Femur (tissue), 1 donor: ENCODE measurements around the gene CD81.
"Not testable (repeated sequence)": the region's sequence is repeated elsewhere in the genome, so short reads cannot be mapped to it uniquely, and the experiment has no call there.

ENCODE experiments used
- DNase-seq: peaks from one replicate; pipeline ENCODE4 v3.0.0-alpha.2; 2017

The CD81 gene, protein sequence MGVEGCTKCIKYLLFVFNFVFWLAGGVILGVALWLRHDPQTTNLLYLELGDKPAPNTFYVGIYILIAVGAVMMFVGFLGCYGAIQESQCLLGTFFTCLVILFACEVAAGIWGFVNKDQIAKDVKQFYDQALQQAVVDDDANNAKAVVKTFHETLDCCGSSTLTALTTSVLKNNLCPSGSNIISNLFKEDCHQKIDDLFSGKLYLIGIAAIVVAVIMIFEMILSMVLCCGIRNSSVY

DNA sequence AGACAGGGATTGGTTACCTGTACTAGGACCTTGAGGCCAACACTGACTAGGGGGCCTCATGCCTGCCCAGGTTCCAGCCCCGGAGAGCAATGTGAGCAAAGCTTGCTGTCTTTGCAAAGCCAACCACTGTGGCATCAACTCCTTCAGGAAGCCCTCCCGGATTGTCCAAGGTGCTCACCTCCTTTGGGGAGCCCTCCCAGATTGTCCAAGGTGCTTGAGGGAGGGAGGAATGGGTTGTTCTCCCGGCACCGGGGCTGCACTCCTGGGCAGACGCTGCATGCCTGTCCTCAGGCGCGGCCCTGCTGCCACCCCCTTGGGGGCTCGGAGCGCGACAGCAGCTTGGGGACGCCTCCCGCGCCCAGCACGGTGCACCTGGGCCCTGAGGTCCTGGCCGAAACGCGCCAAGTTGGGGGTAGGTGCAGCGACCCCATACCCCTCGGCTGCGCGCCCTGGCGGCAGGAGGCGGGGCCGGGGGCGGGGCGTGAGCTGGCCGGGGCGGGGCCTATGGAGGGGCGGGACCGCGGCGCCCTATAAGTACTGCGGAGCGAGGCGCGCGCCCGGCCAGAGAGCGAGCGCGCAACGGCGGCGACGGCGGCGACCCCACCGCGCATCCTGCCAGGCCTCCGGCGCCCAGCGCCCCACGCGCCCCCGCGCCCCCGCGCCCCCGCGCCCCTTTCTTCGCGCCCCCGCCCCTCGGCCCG is at the start of gene CD81:
Gene CD81 (plus strand): TSS at position 560 of the 701 bp plus-strand sequence. CDS start 240 bp downstream, outside the sequence.
- peak; percentile 74 for DNase-seq

DNA sequence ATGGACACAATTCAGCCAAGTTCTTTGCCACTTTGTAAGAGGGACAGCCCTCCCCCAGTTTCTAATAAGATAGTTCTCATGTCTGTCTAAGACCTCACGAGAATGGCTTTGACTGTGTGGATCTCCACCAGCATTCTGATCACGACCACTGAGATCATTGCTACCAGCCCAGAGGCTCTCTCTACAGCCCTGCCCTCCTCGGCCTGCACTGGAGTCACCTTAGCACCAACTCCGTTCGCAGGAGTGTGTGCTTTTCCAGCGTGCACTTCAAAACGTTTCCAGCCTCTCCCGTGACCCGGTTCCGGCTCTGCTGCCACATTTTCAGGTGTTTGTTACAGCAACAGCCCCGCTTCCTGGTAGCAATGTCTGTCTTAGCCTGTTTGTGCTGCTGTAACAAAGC is 49.1 kb upstream of the CD81 start:
- DNase-seq = no peak

DNA sequence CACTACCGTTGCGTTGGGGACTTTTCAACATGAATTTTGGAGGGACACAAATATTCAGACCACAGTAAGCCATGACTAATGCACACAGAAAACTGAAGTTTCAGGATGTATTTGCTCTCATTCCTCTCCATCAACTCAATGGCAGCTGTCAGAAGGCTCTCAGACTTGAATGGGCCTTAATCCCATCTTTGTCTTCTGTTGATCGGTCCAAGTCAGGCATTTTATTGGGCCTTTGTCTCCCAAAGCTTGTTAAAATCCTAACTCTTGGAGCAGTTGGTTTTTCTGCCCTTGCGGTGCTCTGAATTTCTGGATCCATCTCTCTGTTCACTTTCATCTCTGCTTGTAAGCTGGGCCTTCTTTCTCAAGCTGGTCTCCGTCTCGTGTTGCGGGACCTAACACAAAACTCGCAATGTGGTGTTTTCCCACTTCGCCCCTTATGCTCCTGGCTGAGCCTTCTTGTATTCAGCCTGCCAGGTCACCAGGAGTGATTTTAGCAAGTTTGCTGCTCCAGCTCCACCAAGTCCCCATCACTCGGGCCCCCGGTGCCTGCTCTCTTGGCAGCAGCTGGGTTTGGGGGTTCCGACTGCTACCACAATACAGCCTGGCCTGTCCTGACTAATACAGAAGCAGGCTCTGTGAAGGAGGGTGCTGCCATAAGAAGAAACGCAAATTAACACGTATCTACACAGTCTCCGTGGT is 48.3 kb upstream of the CD81 start:
- no peak for DNase-seq

DNA sequence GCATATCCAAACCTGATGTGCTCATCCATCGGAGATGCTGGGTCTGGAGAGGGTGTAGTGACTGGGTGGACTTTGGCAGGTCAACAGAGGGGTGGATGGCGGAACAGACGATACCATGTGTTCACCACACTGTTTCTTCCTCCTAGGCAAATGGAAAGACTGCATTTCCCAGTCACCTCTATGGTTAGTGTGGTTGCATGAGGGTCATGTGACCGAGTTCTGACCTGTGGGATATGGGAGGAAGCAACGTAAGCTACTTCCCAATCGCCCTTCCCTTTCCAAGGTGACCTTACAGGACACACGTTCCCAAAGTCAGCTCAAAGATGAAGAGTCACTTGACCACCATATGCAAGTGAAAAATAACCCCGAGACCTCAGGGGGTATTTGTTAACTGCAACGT is 47.6 kb upstream of the CD81 start:
- no peak for DNase-seq

DNA sequence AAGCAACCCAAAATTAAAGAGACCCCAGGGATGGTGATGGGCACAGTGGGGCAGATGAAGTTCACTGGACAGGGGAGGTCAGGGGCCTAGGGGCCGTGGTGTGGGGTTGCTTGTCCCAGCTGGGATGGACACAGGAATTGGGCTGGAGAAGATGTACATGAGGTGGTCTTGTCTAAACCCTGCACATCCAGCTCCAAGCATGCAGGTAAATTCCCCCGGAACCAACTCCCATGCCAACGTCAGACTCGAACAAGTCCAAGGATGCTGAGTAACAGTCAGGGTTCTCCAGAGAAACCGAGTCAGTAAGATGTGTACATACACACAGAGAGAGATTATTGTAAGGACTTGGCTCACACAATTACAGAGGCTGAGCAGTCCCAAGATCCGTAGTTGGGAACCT is 46.4 kb upstream of the CD81 start:
- no peak for DNase-seq

DNA sequence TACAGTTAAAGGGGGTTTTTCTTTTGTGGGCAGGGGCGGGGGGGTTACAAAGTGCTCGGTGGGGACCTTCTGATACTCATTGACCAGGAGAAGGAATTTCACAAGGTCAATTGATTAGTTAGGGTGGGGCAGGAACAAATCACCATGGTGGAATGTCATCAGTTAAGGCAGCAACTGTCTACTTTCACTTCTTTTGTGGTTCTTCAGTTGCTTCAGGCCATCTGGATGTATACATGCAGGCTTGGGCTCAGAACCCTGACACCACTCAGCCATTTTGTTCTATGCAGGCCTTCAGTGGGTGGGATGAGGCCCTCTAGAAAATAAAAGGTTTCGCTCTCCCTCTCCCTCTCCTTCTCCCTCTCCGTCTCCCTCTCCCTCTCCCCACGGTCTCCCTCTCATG is 45.7 kb upstream of the CD81 start:
- no peak for DNase-seq

DNA sequence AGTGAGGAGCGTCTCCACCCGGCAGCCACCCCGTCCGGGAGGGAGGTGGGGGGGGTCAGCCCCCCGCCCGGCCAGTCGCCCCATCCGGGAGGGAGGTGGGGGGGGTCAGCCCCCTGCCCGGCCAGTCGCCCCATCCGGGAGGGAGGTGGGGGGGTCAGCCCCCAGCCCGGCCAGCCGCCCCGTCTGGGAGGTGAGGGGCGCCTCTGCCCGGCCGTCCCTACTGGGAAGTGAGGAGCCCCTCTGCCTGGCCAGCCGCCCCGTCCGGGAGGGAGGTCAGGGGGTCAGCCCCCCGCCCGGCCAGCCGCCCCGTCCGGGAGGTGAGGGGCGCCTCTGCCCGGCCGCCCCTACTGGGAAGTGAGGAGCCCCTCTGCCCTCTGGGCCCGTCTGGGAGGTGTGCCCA is 44.5 kb upstream of the CD81 start:
- DNase-seq = not testable (repeated sequence)

DNA sequence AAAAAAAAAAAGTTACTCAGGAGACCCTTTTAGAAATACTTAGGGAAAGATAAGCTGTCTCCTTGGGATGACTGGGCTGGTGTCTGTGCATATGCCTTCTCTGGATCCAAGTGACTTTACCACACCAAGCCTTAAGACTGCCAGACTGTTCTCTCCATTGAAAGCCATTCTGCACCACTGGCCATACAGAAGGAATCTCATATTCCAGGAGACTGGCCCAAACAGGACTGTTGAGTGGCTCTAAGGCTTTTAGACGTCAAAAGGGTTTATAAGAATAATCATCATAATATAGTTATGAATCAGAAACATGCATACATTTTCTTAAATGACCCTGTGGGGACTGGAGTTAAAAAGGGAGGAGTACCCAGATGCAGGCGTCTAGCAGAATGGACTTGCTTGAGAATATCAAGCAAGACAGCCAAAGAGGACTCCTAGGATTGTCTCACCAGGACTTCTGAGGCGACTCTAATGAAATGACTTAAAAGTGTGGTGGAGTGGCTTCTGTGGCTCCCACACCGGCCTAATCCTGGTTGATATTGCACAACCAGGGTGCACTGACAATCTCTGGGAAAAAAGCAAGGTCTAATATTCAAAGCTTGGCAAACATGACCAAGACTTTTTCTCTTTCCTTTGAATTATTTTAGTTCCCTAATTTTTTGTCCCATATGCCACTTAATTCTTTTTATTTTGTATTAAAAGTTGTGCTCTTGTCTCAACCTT is 43.5 kb upstream of the CD81 start:
- not testable (repeated sequence) for DNase-seq

DNA sequence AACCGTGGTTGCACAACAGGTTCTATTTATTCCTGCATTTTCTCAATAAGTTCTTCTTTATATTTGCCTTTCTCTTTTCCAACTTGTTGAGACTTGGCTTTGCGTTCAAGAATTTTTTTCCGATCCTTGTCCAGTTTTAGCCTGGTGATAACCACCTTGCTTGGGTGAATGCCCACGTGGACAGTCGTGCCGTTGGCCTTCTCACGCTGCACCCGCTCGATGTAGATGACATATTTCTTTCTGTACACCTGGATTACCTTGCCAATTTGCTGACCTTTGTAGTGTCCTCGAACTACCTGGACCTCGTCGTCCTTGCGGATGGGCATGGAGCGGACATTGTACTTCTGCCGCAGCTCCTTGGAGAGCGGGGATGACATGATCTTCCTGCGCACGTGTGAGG is 41.8 kb upstream of the CD81 start:
- DNase-seq = not testable (repeated sequence)

DNA sequence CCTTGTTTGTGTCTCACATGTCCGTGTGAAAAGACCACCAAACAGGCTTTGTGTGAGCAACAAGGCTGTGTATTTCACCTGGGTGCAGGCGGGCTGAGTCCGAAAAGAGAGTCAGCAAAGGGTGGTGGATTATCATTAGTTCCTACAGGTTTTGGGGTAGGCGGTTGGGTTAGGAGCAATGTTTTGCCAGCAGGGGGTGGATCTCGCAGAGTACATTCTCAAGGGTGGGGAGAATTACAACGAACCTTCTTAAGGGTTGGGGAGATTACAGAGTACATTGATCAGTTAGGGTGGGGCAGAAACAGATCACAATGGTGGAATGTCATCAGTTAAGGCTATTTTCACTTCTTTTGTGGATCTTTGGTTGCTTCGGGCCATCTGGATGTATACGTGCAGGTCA is 38.4 kb upstream of the CD81 start:
- not testable (repeated sequence) for DNase-seq

DNA sequence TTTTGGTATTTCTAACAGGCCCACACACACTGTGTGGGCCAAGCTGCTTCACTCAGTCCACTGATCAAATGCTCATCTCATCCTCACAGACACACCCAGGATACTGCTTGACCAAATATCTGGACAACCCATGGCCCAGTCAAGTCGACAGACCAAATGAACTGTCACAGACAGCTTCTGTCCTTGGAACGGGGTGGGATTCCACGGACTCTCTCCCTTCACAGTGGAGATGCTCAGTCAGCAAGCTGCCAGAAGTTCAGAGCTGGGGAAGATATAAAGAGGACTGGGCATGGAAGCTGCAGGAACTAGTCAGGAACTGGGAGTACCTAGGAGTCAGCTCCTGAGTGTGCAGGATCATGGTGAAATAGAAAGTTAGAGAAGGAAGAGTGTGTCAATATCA is 34.6 kb upstream of the CD81 start:
- no peak for DNase-seq

DNA sequence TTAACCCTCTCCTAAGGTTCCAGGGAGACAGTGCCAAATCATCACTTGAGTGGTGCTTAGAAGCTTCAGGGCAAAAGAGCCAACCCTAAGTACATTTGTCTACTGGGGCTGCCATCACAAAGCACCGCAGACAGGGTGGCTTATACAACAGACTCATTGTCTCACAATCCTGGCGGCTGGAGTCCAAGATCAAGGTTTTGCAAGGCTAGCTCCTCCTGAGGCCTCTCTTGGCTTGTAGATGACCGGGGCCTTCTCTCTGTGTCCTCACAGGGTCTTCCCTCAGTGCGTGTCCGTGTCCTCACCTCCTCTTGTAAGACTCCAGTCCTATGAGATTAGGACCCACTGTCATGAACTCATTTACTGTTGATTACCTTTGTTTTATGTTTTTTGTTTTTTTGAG is 34.1 kb upstream of the CD81 start:
- DNase-seq = no peak

DNA sequence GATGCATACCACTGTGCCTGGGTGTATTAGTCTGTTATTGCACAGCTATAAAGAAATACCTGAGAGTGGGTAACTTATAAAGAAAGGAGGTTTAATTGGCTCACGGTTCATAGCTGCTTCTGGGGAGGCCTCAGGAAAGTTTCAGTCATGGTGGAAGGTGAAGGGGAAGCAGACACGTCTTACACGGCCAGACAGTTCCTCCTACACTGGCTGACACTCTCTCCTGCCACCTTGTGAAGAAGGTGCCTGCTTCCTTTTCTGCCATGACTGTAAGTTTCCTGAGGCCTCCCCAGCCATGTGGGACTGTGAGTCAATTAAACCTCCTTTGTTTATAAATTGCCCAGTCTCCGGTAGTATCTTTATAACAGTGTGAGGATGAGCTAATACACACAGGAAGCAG is 33.6 kb upstream of the CD81 start:
- no peak for DNase-seq

DNA sequence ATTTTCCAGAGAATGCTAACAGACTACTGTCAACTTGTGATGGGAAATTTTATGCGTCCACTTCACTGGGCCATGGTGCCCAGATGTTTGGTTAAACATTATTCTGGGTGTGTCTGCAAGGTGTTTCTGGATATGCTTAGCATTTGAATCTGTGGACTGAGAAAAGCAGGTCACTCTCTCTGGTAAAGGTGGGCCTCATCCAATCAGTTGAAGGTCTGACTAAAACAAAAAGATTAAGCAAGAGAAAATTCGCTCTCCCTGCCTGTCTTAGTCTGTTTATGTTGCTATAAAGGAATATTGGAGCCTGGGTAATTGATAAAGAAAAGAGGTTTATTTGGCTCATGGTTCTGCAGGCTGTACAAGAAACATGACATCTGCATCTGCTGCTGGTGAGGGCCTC is 32.1 kb upstream of the CD81 start:
- no peak for DNase-seq

DNA sequence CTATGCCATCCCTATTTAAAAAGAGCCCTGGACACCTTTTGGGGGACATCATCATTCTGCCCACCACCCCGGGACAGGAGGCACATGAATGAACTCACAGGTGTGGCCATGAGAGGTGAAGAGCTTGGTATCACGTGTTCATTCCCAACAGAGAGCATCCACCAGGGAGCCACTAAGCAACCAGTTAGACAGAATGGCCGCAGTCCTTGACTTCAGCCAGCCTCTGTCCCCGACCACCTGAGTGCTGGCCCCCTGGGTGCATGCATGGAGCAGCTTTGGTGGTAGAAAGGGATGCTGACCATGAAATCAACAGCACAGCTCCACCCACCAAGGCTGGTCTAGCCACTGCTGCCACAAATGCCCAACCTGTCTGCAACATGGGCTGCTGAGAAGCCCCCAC is 31.1 kb upstream of the CD81 start:
- DNase-seq = no peak

DNA sequence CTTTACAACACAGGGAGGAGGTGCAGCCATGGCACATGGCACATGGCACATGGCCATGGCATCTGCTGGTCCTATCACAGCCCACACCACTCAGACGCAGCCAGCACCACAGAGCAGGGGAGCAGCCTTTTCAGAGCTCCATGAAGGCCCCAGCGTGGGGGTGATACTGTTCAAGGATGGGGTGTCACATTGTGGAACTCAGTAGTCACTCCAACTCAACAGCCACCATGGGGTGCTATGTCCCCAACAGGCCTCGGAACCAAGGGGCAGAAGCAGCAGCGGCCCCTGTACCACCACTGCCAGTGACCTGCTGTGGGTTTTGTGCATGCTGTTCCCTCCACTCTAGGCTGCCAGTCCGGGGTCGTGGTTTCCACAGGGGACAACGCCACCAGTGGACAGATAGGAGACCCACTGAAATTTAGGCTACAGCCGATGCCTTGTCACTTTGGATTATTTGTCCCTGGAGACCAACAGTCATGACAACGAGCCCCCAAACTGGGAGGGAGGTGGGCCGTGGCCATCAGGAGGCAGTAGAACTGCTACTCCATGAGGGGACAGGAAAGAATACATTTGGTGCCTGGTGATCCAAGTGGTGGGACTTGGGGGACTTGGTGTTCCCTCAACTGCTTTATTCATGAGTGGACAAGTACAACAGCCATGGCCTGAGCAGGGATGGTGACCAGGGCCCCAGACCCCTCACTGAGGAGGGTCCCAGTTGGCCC is 30.4 kb upstream of the CD81 start:
- DNase-seq = no peak

DNA sequence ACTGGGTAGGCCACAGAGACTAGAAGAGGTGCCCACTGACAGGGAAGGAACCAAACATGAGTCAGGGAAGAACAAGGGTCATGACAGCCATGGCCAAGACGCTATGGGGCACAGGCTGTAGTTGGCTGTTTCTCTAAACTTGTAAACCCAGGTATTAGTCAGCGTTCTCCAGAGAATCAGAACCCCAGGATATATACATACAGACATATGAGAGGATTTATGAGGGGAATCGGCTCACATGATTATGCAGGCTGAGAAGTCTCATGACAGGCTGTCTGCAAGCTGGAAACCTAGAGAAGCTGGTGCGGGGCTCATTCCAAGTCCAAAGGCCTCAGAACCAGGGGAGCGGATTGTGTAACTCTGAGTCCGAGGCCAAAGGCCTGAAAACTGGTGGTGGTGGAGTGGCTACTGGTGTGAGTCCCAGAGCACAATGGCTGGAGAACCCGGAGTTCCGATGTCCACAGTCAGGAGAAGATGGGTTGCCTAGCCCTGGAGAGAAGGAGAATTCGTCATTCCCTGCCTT is 29.7 kb upstream of the CD81 start:
- DNase-seq = no peak

DNA sequence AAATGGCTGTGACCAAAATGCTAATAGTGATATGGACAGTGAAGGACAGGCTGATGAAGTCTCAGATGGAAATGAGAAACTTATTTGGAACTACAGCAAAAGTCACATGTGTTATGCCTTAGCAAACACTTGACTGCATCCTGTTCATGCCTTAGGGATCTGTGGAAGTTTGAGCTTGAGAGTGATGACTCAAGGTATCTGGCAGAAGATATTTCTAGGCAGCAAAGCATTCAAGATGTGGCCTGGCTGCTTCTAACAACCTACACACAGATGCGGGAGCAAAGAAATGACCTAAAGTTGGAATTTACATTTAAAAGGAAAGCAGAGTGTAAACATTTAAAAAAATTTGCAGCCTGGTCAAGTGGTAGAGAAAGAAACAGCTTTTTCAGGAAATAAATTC is 28.1 kb upstream of the CD81 start:
- no peak for DNase-seq

DNA sequence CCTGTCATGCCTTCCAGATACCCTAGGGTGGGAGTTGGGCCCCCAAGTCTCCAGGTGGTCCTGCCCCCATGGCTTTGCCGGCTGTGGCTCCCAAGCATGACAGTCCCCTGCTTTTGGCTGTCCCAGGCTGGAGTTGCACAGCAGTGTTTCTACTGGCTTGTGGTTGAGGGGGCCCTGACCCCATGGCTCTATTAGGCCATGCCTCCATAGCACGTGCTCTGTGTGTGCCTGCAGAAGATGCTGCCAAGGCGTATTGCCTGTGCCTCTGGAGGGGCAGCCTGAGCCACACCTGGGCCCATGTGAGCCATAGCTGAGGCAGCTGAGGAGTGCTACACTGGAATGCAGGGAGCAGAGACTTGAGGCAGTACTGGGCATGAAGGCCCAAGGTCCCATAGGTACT is 25.4 kb upstream of the CD81 start:
- no peak for DNase-seq

DNA sequence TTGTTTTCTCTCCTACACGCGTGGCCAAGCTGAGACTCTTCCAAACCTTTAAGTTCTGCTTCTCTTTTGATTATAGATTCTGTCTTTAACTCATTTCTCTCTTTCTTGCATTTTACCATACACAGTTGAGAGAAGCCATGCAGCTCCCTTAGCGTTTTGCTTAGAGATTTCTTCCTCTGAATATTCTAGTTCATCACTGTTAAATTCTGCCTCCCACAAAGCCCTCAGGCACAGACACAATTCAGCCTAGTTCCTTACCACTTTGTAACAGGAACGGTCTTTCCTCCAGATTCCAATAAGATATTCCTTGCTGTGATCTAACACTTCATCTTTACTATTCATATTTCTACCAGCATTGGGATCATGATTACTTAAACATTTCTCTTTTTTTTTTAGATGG is 24.7 kb upstream of the CD81 start:
- DNase-seq = no peak

DNA sequence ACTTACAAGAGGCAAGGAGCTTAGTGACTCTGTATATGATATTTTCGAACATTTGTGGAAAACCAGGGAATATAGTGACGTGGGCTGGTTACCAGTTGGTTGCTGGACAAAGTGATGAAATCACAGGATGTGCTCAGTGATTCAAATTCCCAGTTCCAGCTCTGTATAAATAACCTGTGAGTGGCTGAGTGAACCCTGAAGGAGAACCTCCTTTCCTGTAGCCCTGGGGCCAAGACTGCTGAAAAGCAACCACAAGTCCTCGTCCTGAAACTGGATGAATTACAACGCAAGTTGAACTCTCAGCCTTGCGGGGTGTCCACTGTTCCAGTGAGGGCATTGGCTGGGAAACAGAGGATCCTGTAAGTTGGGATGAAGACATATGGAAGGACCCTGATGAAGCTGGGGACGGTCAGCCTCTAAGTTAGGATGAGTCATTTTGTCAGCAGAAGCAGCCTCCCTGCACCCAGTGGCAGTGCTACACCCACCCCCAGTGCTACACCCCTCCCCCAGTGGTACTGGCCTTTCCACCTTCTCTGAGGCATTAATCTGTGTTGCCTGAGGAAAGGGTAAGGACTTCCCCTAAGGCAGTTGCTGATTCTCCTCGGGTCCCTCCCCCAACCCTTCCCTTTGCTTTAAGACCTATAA is 22.0 kb upstream of the CD81 start:
- DNase-seq = no peak

DNA sequence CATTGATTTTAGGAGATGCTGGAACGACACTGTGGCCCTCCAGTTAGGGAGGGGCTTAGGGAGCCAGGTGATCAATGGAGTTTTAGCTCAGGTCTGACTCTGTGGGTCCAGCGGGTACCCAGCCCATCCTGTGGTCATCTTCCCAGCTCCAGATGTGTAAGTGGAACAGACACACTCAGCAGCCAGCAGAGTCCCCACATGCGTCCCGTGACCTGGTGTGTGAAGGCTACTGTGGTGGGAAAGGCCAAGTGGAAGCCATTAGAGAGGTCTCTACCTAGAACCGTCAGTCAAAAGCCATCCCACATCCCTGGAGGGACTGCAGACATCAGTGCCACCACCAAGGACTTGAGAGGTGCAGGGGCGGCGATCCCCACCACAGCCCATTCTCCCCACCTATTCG is 19.9 kb upstream of the CD81 start:
- DNase-seq = no peak
